ENCODE measurements around the gene CD164. TPM values are rescaled to one million over a fixed set of nuclear protein-coding genes. Genes with fewer than 3 reads are reported as not detected.

The CD164 gene
- total and polyA plus RNA-seq, 2 of the 4 experiments (the other 2 are of a cell fraction): 146 to 150 TPM

DNA sequence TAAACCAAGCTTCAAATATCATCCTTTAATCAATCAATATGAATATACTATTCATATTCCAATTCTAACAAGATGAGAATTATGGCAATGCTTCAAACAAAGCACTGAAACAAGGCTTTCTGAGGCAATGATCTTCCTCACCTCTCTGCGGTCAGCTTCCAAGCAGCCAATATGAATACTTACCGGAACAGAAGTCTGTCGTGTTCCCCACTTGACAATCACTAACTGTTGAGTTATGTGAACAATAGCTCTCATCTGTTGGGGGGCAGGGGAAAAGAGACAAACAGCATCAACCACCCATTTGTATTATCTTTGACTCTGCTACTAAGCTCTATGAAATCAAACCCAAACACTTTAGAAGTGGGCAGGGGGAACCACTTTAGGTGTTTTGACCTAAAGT, 4.5 kb downstream of the CD164 start:
- no TSS peak for BruUV-seq (replicated peaks)
- in situ Hi-C loops (cut with MboI; ENCODE audit: low sequenced_read_pairs): loop anchor here (25.0 kb wide), 2 partner anchors 190 to 840 kb away; no protein-coding TSS in a partner anchor
- peaks cover 28% of the 10 kb centered on the region for H3K36me3 ChIP-seq (ENCODE audit: control insufficient read depth, insufficient read depth, low read length)

More for the DNA sequence above, 4.5 kb downstream of the CD164 start:
- intact Hi-C loops (cut with micrococcal nuclease): no loop called here
- H3K27ac ChIP-seq (ENCODE audit: insufficient read depth, low read length): no peak overlapping the region
- WGBS, 2 experiments (ENCODE audit: extremely low coverage in 2 of 2, insufficient read length in 1 of 2): no CpG with 5 or more reads among the region's 3 CpGs
- H4K91ac ChIP-seq (ENCODE audit: insufficient read depth, low read depth, low read length): no peak overlapping the region
- no peak overlapping the region for H3K56ac ChIP-seq (ENCODE audit: extremely low read depth, insufficient read depth, low read length)
- no peak overlapping the region for H2BK5ac ChIP-seq (ENCODE audit: low read depth, low read length, poor library complexity, severe bottlenecking)
- H3K79me1 ChIP-seq (ENCODE audit: low read depth in 1 of 2, low read length in 2 of 2): peaks cover 29 to 60% of the 10 kb centered on the region in 2 experiments
- H4K5ac ChIP-seq (ENCODE audit: low read depth, low read length): no peak overlapping the region
- ATAC-seq (ENCODE audit: low read depth) (no peak), DNase-seq (no peak)
- no peak overlapping the region for H3K23ac ChIP-seq (ENCODE audit: low read depth, low read length)
- H3K4me3 ChIP-seq (ENCODE audit: insufficient read depth, low read depth, low read length): no peak overlapping the region
- no peak overlapping the region for H3K4me2 ChIP-seq (ENCODE audit: low read depth, low read length)
- no peak overlapping the region for H3K4ac ChIP-seq (ENCODE audit: low read depth, low read length)
- no peaks in the 10 kb centered on the region for H3K9me3 ChIP-seq (ENCODE audit: control insufficient read depth, insufficient read depth, low read length)
- H3K14ac ChIP-seq (replicated peaks; ENCODE audit: low read depth, low read length): no peak overlapping the region
- peaks cover 52% of the 10 kb centered on the region for H4K20me1 ChIP-seq (ENCODE audit: insufficient read depth, low read length)
- H2BK15ac ChIP-seq (ENCODE audit: low read depth, low read length): no peak overlapping the region
- H3K9me1 ChIP-seq (ENCODE audit: insufficient read depth, low read length): peaks cover 5% of the 10 kb centered on the region; the same call in 1 of the 2 replicates
- H3K9ac ChIP-seq (ENCODE audit: low read depth, low read length): no peak overlapping the region
- POLR2A ChIA-PET (ENCODE audit: unreplicated experiment): no interaction called here
- no peak overlapping the region for H4K8ac ChIP-seq (ENCODE audit: low read depth in 2 of 2, low read length in 2 of 2)
- H2AK5ac ChIP-seq (ENCODE audit: low read depth, low read length): no peak overlapping the region
- H3K27me3 ChIP-seq (ENCODE audit: control insufficient read depth, insufficient read depth, low read length): no peaks in the 10 kb centered on the region
- H2AK9ac ChIP-seq (replicated peaks; ENCODE audit: low read depth, low read length, poor library complexity): no peak overlapping the region
- no peak overlapping the region for H3K18ac ChIP-seq (ENCODE audit: low read depth, low read length)
- CTCF ChIA-PET: no interaction called here
- dilution Hi-C loops (cut with HindIII; ENCODE audit: low sequenced_read_pairs, unreplicated experiment): no loop called here
- H2BK120ac ChIP-seq (ENCODE audit: low read depth, low read length): no peak overlapping the region; the same call in 1 of the 2 replicates
- H3K4me1 ChIP-seq (ENCODE audit: control insufficient read depth, insufficient read depth, low read length): no peaks in the 10 kb centered on the region
- no peak overlapping the region for H2BK20ac ChIP-seq (ENCODE audit: low read depth, low read length)
- TF ChIP-seq FOS (IDR thresholded peaks at IDR 0.05; ENCODE audit: low read depth, low read length): no peak
- TF ChIP-seq MXI1 (IDR thresholded peaks at IDR 0.05; ENCODE audit: borderline replicate concordance, low read depth, low read length): no peak
- TF ChIP-seq CEBPB (IDR thresholded peaks at IDR 0.05; ENCODE audit: low read depth, low read length): no peak
- TF ChIP-seq, protein P1, sequence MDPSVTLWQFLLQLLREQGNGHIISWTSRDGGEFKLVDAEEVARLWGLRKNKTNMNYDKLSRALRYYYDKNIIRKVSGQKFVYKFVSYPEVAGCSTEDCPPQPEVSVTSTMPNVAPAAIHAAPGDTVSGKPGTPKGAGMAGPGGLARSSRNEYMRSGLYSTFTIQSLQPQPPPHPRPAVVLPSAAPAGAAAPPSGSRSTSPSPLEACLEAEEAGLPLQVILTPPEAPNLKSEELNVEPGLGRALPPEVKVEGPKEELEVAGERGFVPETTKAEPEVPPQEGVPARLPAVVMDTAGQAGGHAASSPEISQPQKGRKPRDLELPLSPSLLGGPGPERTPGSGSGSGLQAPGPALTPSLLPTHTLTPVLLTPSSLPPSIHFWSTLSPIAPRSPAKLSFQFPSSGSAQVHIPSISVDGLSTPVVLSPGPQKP (IDR thresholded peaks at IDR 0.05; ENCODE audit: borderline replicate concordance, low read depth, low read length): no peak
- H2AFZ ChIP-seq (replicated peaks; ENCODE audit: low read length, poor library complexity): no peak overlapping the region
